Duodenal mucosa (tissue), 2 donors: ENCODE data around the gene STK33.

ENCODE experiments used
- H3K27ac ChIP-seq: one replicate; pipeline ENCODE4 v1.7.0; 2013; ENCODE audit warnings: low read depth, low read length
- H3K27me3 ChIP-seq, 2 donors: one replicate each; pipeline ENCODE4 v1.7.0; 2013; ENCODE audit warnings: low read length in 2 of 2, control low read depth in 1 of 2; ENCODE audit not compliant: insufficient read depth in 2 of 2, control insufficient read depth in 1 of 2
- H3K36me3 ChIP-seq, 2 donors: one replicate each; pipeline ENCODE4 v1.7.0; 2013; ENCODE audit warnings: low read length in 2 of 2, control low read depth in 1 of 2; ENCODE audit not compliant: insufficient read depth in 2 of 2, control insufficient read depth in 1 of 2
- H3K4me1 ChIP-seq, 2 donors: one replicate each; pipeline ENCODE4 v1.7.0; 2013; ENCODE audit warnings: low read length in 2 of 2, control low read depth in 1 of 2; ENCODE audit not compliant: insufficient read depth in 2 of 2, control insufficient read depth in 1 of 2
- H3K4me3 ChIP-seq, 2 donors: one replicate each; pipeline ENCODE4 v1.7.0; 2013; ENCODE audit warnings: low read length in 2 of 2, low read depth in 1 of 2
- H3K9ac ChIP-seq, 2 donors: one replicate each; pipeline ENCODE4 v1.7.0; 2013; ENCODE audit warnings: low read length in 2 of 2, low read depth in 1 of 2
- H3K9me3 ChIP-seq, 2 donors: one replicate each; pipeline ENCODE4 v1.7.0; 2013; ENCODE audit warnings: low read length in 2 of 2, control low read depth in 1 of 2; ENCODE audit not compliant: control insufficient read depth in 1 of 2

The STK33 gene

GRCh38 chr11:8584511-8584910 is 9.5 kb downstream of the STK33 start:
- Histone ChIP-seq H3K27me3 (no peaks in the 10 kb centered on the region), H3K9ac (no peak overlapping the region), H3K27ac (no peak overlapping the region), H3K4me1 (peaks cover 5 to 6% of the 10 kb centered on the region in 2 donors), H3K9me3 (no peaks in the 10 kb centered on the region), H3K36me3 (no peaks in the 10 kb centered on the region), H3K4me3 (no peak overlapping the region)

- H3K36me3 ChIP-seq: no peaks in the 10 kb centered on the region
- no peaks in the 10 kb centered on the region for H3K9me3 ChIP-seq
- no peak overlapping the region for H3K27ac ChIP-seq
- no peak overlapping the region for H3K4me3 ChIP-seq
- peaks cover 5 to 6% of the 10 kb centered on the region in 2 donors for H3K4me1 ChIP-seq
- no peak overlapping the region for H3K9ac ChIP-seq
- H3K27me3 ChIP-seq: no peaks in the 10 kb centered on the region
These were observed 9.9 kb downstream of the STK33 start for GRCh38 chr11:8584082-8584481.

DNA sequence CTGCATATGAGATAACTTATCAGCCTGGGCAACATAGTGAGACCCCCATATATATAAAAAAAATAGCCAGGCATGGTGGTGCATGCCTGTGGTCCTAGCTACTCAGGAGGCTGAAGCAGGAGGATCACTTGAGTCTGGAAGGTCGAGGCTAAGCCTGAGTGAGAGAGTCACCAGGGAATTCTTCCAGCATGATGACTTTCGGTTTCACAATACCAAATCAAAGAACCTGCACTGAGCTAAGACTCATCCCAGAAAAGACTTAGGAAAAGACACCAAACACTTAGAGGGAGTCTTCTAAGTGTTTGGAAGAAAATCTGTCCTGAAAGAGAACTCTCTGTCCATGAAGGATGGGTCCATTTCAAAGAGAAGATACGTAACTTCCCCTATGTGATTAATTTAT is 12.7 kb downstream of the STK33 start:
- no peaks in the 10 kb centered on the region for H3K36me3 ChIP-seq
- H3K27ac ChIP-seq: no peak overlapping the region
- no peaks in the 10 kb centered on the region for H3K9me3 ChIP-seq
- peaks cover 5 to 6% of the 10 kb centered on the region in 2 donors for H3K4me1 ChIP-seq
- no peaks in the 10 kb centered on the region for H3K27me3 ChIP-seq
- no peak overlapping the region for H3K9ac ChIP-seq
- no peak overlapping the region for H3K4me3 ChIP-seq

GRCh38 chr11:8577791-8578581 is 16.0 kb downstream of the STK33 start:
- Histone ChIP-seq H3K4me3 (no peak overlapping the region), H3K36me3 (no peaks in the 10 kb centered on the region), H3K9ac (no peak overlapping the region), H3K27me3 (no peaks in the 10 kb centered on the region), H3K4me1 (no peaks in the 10 kb centered on the region), H3K27ac (no peak overlapping the region), H3K9me3 (no peaks in the 10 kb centered on the region)

GRCh38 chr11:8574798-8575197 is 19.2 kb downstream of the STK33 start:
- Histone ChIP-seq H3K27ac (no peak overlapping the region), H3K9ac (no peak overlapping the region), H3K4me3 (no peak overlapping the region), H3K36me3 (no peaks in the 10 kb centered on the region), H3K4me1 (no peaks in the 10 kb centered on the region), H3K27me3 (peaks cover 0 to 3% of the 10 kb centered on the region in 2 donors), H3K9me3 (no peaks in the 10 kb centered on the region)

- H3K4me1 ChIP-seq: no peaks in the 10 kb centered on the region
- no peaks in the 10 kb centered on the region for H3K9me3 ChIP-seq
- H3K4me3 ChIP-seq: no peak overlapping the region
- peaks cover 0 to 3% of the 10 kb centered on the region in 2 donors for H3K27me3 ChIP-seq
- H3K36me3 ChIP-seq: no peaks in the 10 kb centered on the region
- H3K27ac ChIP-seq: no peak overlapping the region
- no peak overlapping the region for H3K9ac ChIP-seq
These were observed 20.3 kb downstream of the STK33 start for GRCh38 chr11:8573777-8574176.

- no peaks in the 10 kb centered on the region for H3K36me3 ChIP-seq
- no peak overlapping the region for H3K4me3 ChIP-seq
- H3K27me3 ChIP-seq: peaks cover 0 to 3% of the 10 kb centered on the region in 2 donors
- no peak overlapping the region for H3K9ac ChIP-seq
- H3K27ac ChIP-seq: no peak overlapping the region
- H3K4me1 ChIP-seq: no peaks in the 10 kb centered on the region
- no peaks in the 10 kb centered on the region for H3K9me3 ChIP-seq
These were observed 26.3 kb downstream of the STK33 start for GRCh38 chr11:8567602-8568198.

DNA sequence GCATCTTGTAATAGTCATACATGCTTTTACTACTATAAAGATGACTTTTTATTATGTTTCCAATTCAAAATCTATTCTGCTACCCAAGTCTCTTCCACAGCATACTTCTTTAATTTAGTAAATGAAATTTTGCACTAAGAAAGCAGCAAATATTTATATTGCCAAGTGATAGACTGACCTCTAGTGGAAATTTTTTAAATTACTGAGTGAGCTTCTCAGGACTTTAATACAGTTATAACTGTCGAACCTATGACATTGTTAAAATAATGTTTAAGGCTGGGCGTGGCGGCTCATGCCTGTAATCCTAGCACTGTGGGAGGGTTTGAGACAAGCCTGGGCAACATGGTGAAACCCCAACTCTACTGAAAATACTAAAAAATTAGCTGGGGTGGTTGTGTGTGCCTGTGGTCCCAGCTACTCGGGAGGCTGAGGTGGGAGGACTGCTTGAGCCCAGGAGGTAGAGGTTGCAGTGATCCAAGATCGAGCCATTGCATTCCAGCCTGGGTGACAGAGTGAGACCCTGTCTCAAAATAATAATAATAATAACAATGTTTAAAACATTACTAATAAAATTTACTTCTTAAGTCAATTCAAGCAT is 27.3 kb downstream of the STK33 start:
- H3K9ac ChIP-seq: no peak overlapping the region
- no peak overlapping the region for H3K27ac ChIP-seq
- no peak overlapping the region for H3K4me3 ChIP-seq
- H3K36me3 ChIP-seq: no peaks in the 10 kb centered on the region
- H3K4me1 ChIP-seq: no peaks in the 10 kb centered on the region
- H3K9me3 ChIP-seq: peaks cover 0 to 1% of the 10 kb centered on the region in 2 donors
- H3K27me3 ChIP-seq: peaks cover 0 to 3% of the 10 kb centered on the region in 2 donors

DNA sequence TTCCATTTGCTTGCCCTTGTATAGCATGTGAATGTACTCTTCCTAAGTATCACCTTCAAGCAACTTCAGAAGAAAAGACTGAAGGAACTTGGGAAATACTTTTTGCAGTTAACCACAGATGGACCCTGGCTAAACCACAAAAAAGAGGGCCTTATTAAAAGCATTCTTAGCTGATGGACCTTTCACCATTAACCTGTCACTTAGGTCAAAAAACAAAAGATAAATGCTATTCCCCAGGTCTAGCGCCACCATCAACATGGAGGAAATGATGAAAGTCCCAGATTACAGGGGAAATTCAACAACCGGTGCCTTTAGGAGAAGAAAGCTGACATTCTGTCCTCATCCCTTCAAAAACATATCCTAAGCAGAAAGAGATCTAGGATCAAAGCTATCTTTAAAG is 29.5 kb downstream of the STK33 start:
- no peaks in the 10 kb centered on the region for H3K4me1 ChIP-seq
- H3K9ac ChIP-seq: no peak overlapping the region
- no peaks in the 10 kb centered on the region for H3K27me3 ChIP-seq
- H3K36me3 ChIP-seq: no peaks in the 10 kb centered on the region
- no peak overlapping the region for H3K27ac ChIP-seq
- peaks cover 0 to 8% of the 10 kb centered on the region in 2 donors for H3K9me3 ChIP-seq
- no peak overlapping the region for H3K4me3 ChIP-seq

DNA sequence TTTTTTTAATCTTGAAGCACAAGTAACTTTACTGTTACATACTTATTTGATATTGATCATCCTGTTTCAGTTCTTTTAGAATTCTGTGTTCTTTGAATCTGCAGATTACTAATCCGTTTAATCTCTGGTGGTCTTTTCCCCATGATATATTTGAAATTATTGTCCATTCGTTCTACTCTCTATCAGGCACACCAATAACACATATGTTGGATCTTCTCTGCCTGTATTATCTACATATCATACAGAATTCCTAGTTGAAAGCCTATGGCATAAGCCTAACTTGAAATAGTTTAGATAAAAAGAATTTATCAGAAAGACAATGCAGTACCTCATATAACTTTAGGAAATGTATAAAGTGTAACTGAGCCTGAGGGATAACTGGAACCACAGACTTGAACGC is 32.6 kb downstream of the STK33 start:
- Histone ChIP-seq H3K9ac (no peak overlapping the region), H3K36me3 (no peaks in the 10 kb centered on the region), H3K4me1 (no peaks in the 10 kb centered on the region), H3K27ac (no peak overlapping the region), H3K4me3 (no peak overlapping the region), H3K27me3 (no peaks in the 10 kb centered on the region), H3K9me3 (peaks cover 0 to 8% of the 10 kb centered on the region in 2 donors)
